Muscle layer of duodenum (tissue), 2 donors: ENCODE data around the gene NDST1.
"Not testable (repeated sequence)": the region's sequence is repeated elsewhere in the genome, so short reads cannot be mapped to it uniquely, and the experiment has no call there.

Experiments
- H3K27ac ChIP-seq: one replicate; pipeline ENCODE4 v1.7.0; 2013; ENCODE audit warnings: mild to moderate bottlenecking, low read length
- H3K27me3 ChIP-seq: one replicate; pipeline ENCODE4 v1.7.0; 2013; ENCODE audit warnings: low read depth, mild to moderate bottlenecking, control low read depth, low read length
- H3K36me3 ChIP-seq, 2 donors: one replicate each; pipeline ENCODE4 v1.7.0; 2013; ENCODE audit warnings: low read length in 2 of 2, control low read depth in 1 of 2, mild to moderate bottlenecking in 1 of 2; ENCODE audit not compliant: insufficient read depth in 2 of 2, control insufficient read depth in 1 of 2
- H3K4me1 ChIP-seq, 2 donors: one replicate each; pipeline ENCODE4 v1.7.0; 2013; ENCODE audit warnings: low read length in 2 of 2, mild to moderate bottlenecking in 2 of 2, control low read depth in 1 of 2, moderate library complexity in 1 of 2; ENCODE audit not compliant: insufficient read depth in 2 of 2, control insufficient read depth in 1 of 2
- H3K4me3 ChIP-seq, 2 donors: one replicate each; pipeline ENCODE4 v1.7.0; 2013; ENCODE audit warnings: low read length in 2 of 2, low read depth in 1 of 2, mild to moderate bottlenecking in 1 of 2
- H3K9me3 ChIP-seq, 2 donors: one replicate each; pipeline ENCODE4 v1.7.0; 2013; ENCODE audit warnings: low read length in 2 of 2, control low read depth in 1 of 2, mild to moderate bottlenecking in 1 of 2; ENCODE audit not compliant: control insufficient read depth in 1 of 2
- donor health status: healthy.

Gene NDST1

DNA sequence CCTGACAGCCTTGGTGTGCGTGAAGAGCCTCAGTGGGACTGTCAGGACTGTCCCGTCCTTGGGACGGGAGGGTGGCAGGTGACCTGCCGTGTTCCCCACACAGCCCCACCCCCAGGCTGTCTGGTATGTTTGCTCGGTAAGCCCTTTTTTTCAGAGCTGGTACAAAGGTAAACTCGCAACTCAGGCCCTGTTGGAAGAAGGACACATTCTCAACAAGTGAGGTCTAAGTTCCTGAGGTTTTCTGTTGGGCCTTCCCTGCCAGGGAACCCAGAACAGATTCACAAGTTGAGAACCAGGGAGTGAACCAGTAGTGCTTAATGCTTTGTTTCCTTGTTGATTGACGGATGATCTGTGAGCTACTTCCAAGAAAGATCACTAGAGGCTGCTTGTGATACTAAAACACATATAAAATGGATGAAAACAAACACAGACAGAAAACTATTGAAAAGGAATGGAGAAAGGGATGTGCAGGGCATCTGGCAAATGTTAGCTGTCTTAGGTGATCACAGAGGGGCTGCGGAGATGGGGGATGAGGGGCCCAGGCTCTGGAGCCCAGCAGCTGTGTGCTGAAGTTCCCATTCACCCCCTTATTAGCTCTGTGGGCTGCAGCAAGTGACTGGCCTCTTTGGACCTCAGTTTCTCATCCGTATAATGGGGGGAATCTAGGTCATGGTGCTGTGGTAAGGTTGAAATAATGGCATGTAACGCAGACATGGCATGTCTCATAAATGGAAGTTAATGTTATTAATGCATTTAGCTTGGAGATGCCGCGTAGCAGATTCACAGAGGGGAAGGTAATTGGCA, 2.7 kb downstream of the NDST1 start:
- Histone ChIP-seq H3K4me1 (peaks cover 41 to 85% of the 10 kb centered on the region in 2 donors), H3K9me3 (no peaks in the 10 kb centered on the region), H3K36me3 (no peaks in the 10 kb centered on the region), H3K27me3 (no peaks in the 10 kb centered on the region), H3K27ac (peak overlapping the region; percentile 64), H3K4me3 (no peak overlapping the region)

GRCh38 chr5:150511578-150512367, 3.8 kb downstream of the NDST1 start:
- peaks cover 42 to 85% of the 10 kb centered on the region in 2 donors for H3K4me1 ChIP-seq

GRCh38 chr5:150512368-150512747, 4.4 kb downstream of the NDST1 start:
- no peaks in the 10 kb centered on the region for H3K36me3 ChIP-seq
- no peaks in the 10 kb centered on the region for H3K27me3 ChIP-seq
- no peak overlapping the region for H3K4me3 ChIP-seq
- no peaks in the 10 kb centered on the region for H3K9me3 ChIP-seq
- peak overlapping the region; percentile 58 for H3K27ac ChIP-seq
- H3K4me1 ChIP-seq: peaks cover 40 to 83% of the 10 kb centered on the region in 2 donors

More at GRCh38 chr5:150511578-150512367, 3.8 kb downstream of the NDST1 start:
- Histone ChIP-seq H3K9me3 (no peaks in the 10 kb centered on the region), H3K27me3 (no peaks in the 10 kb centered on the region), H3K4me3 (no peak overlapping the region), H3K27ac (peak overlapping the region; percentile 64), H3K36me3 (no peaks in the 10 kb centered on the region)

DNA sequence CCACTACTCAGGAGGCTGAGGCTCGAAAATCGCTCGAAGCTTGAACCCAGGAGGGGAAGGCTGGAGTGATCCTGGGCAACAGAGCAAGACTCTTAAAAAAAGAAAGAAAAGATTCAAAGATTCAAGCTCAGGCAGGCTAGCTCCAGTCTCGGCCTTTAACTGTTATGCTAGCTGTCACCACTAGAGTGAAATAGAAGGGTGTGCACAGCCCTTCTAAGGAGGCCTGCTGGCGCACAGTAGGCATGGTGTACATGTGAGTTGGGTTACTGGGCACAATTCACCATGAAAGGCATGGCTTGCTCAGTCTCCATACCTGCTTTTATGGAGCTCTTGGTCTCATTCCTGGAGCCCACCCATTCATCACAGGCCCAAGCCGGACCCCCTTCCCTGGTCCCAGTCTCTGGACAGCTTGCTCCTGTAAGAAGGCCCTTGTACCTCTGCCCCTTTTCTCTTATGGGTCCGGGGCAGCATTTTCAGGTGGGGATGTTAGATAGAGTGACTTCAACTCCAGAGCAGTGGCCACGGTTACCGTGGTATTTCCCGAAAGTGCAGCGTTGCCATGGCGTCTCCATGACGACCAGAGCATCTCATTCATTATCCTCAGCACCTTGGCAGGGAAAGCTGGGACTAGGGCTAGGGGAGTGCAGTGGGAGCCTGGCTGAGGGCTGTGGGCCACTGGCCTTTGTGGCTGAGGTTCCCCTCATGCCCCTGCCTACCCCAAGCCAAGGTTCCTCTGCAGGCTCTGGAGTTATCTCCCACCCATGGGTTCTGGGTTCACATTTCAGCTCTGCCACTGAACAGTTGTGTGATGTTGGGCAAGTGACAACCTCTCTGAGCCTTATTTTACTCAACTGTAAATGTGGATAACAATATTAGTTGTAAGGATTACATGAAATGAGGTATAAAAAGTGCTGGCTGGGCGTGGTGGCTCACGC, 5.7 kb downstream of the NDST1 start:
- Histone ChIP-seq H3K9me3 (no peaks in the 10 kb centered on the region), H3K27ac (no peak overlapping the region), H3K27me3 (no peaks in the 10 kb centered on the region), H3K4me1 (peaks cover 45 to 83% of the 10 kb centered on the region in 2 donors), H3K36me3 (no peaks in the 10 kb centered on the region), H3K4me3 (no peak overlapping the region)

- no peak overlapping the region for H3K4me3 ChIP-seq
- H3K36me3 ChIP-seq: no peaks in the 10 kb centered on the region
- no peak overlapping the region for H3K27ac ChIP-seq
- H3K27me3 ChIP-seq: no peaks in the 10 kb centered on the region
- no peaks in the 10 kb centered on the region for H3K9me3 ChIP-seq
- peaks cover 44 to 84% of the 10 kb centered on the region in 2 donors for H3K4me1 ChIP-seq
Observed at GRCh38 chr5:150514708-150515211, 6.8 kb downstream of the NDST1 start.

DNA sequence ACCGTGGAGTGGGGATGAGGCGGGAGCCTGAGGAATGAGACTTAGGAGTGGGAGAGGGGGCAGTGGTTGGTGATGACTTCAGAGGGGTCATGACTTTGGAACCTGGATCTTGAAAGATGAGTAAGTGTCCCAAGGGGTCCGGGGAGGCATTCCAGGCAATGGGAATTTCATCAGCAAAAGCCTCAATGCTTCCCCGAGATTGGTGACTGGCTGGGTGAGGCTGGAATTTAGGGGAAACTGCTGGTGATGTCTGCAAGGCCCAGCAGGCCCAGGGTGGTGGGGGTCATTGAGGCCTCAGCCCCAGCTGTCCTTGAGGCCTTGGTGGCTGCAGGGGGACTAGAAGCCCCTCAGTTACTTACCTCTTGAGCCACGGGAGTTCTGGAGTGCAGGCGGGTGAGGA, 7.5 kb downstream of the NDST1 start:
- no peaks in the 10 kb centered on the region for H3K9me3 ChIP-seq
- H3K36me3 ChIP-seq: no peaks in the 10 kb centered on the region
- peaks cover 38 to 87% of the 10 kb centered on the region in 2 donors for H3K4me1 ChIP-seq
- no peak overlapping the region for H3K27ac ChIP-seq
- no peak overlapping the region for H3K4me3 ChIP-seq
- H3K27me3 ChIP-seq: no peaks in the 10 kb centered on the region

DNA sequence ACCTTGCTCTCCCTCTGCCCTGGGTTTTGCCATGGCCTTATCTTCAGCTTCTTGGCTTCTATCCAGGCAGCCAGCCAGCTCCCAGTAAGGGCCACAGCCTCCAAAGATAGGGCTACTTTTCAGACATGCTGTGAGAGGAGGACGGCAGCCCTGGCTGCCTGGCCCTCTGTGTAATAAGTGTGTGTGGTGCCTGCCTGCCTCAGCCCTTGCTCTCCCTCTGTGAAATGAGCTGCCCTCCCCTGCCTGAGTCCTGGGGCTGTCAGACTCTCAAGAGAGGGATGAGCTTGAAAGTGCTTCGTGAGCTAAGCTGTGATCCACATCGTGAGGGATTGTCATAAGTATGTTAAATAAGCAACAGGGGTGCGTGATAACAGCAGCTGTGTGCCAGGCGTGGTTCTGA, 8.1 kb downstream of the NDST1 start:
- H3K4me3 ChIP-seq: no peak overlapping the region
- H3K27ac ChIP-seq: peak overlapping the region; percentile 42
- no peaks in the 10 kb centered on the region for H3K36me3 ChIP-seq
- no peaks in the 10 kb centered on the region for H3K27me3 ChIP-seq
- H3K4me1 ChIP-seq: peaks cover 32 to 85% of the 10 kb centered on the region in 2 donors
- no peaks in the 10 kb centered on the region for H3K9me3 ChIP-seq

- no peaks in the 10 kb centered on the region for H3K9me3 ChIP-seq
- no peak overlapping the region for H3K4me3 ChIP-seq
- H3K36me3 ChIP-seq: peaks cover 5 to 8% of the 10 kb centered on the region in 2 donors
- peaks cover 24 to 79% of the 10 kb centered on the region in 2 donors for H3K4me1 ChIP-seq
- H3K27me3 ChIP-seq: no peaks in the 10 kb centered on the region
- peak overlapping the region; percentile 1 for H3K27ac ChIP-seq
Observed at GRCh38 chr5:150517272-150518152, 9.6 kb downstream of the NDST1 start.

- peaks cover 38 to 81% of the 10 kb centered on the region in 2 donors for H3K4me1 ChIP-seq
- H3K27ac ChIP-seq, H3K36me3 ChIP-seq, H3K4me3 ChIP-seq, H3K27me3 ChIP-seq, H3K9me3 ChIP-seq: not testable (repeated sequence)
Observed at GRCh38 chr5:150518712-150519559, 11.0 kb downstream of the NDST1 start.
